Esophagus muscularis mucosa (tissue), 4 donors: ENCODE data around the gene CLCN4. TPM values are rescaled to one million over a fixed set of nuclear protein-coding genes. Genes with fewer than 3 reads are reported as not detected.

Source experiments
- DNase-seq: peaks from one replicate; pipeline ENCODE4 v3.0.0-alpha.2; 2017; ENCODE audit errors: extremely low spot score
- H3K27ac ChIP-seq, 4 donors: fragments of 200-600 bp; sonication (generic); replicated peaks in 1 of 4; 1 replicate in 3 of 4; 2 replicates in 1 of 4; pipeline ENCODE4 v1.5.1; 2016 to 2019; ENCODE audit warnings: mild to moderate bottlenecking in 1 of 4
- H3K27me3 ChIP-seq, 4 donors: fragments of 200-600 bp; sonication (generic); one replicate each; pipeline versions ENCODE4 v1.5.1 to v1.6.0; 2016 to 2019
- H3K36me3 ChIP-seq, 4 donors: fragments of 200-600 bp; sonication (generic); one replicate each; pipeline ENCODE4 v1.5.1; 2016 to 2019
- H3K4me1 ChIP-seq, 4 donors: fragments of 200-600 bp; sonication (generic); one replicate each; pipeline ENCODE4 v1.5.1; 2016 to 2019
- H3K4me3 ChIP-seq, 4 donors: fragments of 200-600 bp; sonication (generic); 1 replicate in 2 of 4; 2 replicates in 2 of 4; pipeline ENCODE4 v1.5.1; 2016 to 2019; ENCODE audit warnings: mild to moderate bottlenecking in 4 of 4, moderate library complexity in 1 of 4
- H3K9me3 ChIP-seq, 4 donors: fragments of 200-600 bp; sonication (generic); 1 replicate in 3 of 4; 2 replicates in 1 of 4; pipeline ENCODE4 v1.5.1; 2016 to 2019
- CTCF ChIP-seq, 3 experiments: fragments of 200-600 bp in 2 of 3; fragments of 450-650 bp in 1 of 3; sonication (generic) in 2 of 3; IDR thresholded peaks; one replicate each; pipeline ENCODE4 v1.5.1; 2017 to 2019; ENCODE audit warnings: antibody characterized with exemption in 3 of 3, mild to moderate bottlenecking in 2 of 3, moderate library complexity in 1 of 3
- EP300 ChIP-seq: sonication (generic); formaldehyde crosslinking; IDR thresholded peaks from one replicate; pipeline ENCODE4 v1.6.1; 2017; ENCODE audit warnings: antibody characterized with exemption
- POLR2A ChIP-seq: fragments of 450-650 bp; IDR thresholded peaks from one replicate; pipeline ENCODE4 v1.6.1; 2017; ENCODE audit warnings: antibody characterized with exemption, moderate library complexity, mild to moderate bottlenecking, low read depth
- POLR2AphosphoS5 ChIP-seq, 2 donors: sonication (generic); formaldehyde crosslinking; IDR thresholded peaks; one replicate each; pipeline ENCODE4 v1.6.1; 2017; ENCODE audit warnings: antibody characterized with exemption in 2 of 2
- WGBS: methylation state at CpG from one replicate; pipeline ENCODE4 v1.1.5; 2018; 5-methylcytosine and 5-hydroxymethylcytosine counted together
- intact Hi-C: fragments of 100-400 bp; cut with DNase I; formaldehyde crosslinking; loops from one replicate; pipeline ENCODE4 v1.15.1; 2023
- total RNA-seq, 4 donors: library from RNA; depleted of rRNA; stranded (reverse); fragments of >200 nt; gene quantifications; one replicate each; pipeline versions ENCODE4 v1.1.0 to v1.2.1, GENCODE V29; 2016

The CLCN4 gene
- total RNA-seq, 4 donors from 2014 or later = 0.42 to 1.8 (median 1.1) TPM

GRCh38 chrX:10135561-10136399 lies 21.0 kb upstream of the CLCN4 start:
- 81% methylated on average over 11 of the region's 28 CpGs for WGBS
- Histone ChIP-seq H3K36me3 (peaks cover 26 to 81% (median 53%) of the 10 kb centered on the region in 4 donors), H3K4me3 (no peak overlapping the region), H3K27me3 (no peaks in the 10 kb centered on the region), H3K27ac (no peak overlapping the region), H3K9me3 (no peaks in the 10 kb centered on the region), H3K4me1 (no peaks in the 10 kb centered on the region)
- TF ChIP-seq POLR2AphosphoS5 (IDR thresholded peaks at IDR 0.05) (no peak), EP300 (no peak), POLR2A (no peak), CTCF (IDR thresholded peaks at IDR 0.05) (no peak)
- DNase-seq = no peak
- intact Hi-C loops = no loop called here

GRCh38 chrX:10138726-10139125 lies 18.0 kb upstream of the CLCN4 start:
- 82% methylated on average over 17 of the region's 22 CpGs for WGBS
- no peaks in the 10 kb centered on the region for H3K27me3 ChIP-seq
- no peak overlapping the region for H3K4me3 ChIP-seq
- no peaks in the 10 kb centered on the region for H3K4me1 ChIP-seq
- intact Hi-C loops = no loop called here
- TF ChIP-seq CTCF (IDR thresholded peaks at IDR 0.05) (no peak), EP300 (no peak), POLR2A (no peak), POLR2AphosphoS5 (IDR thresholded peaks at IDR 0.05) (no peak)
- peaks cover 29 to 88% (median 68%) of the 10 kb centered on the region in 4 donors for H3K36me3 ChIP-seq
- no peaks in the 10 kb centered on the region for H3K9me3 ChIP-seq
- no peak for DNase-seq
- H3K27ac ChIP-seq = no peak overlapping the region

GRCh38 chrX:10140264-10140663 lies 16.5 kb upstream of the CLCN4 start:
- intact Hi-C loops = no loop called here
- no peak for DNase-seq
- H3K36me3 ChIP-seq = peaks cover 29 to 80% (median 60%) of the 10 kb centered on the region in 4 donors
- H3K27ac ChIP-seq = no peak overlapping the region
- H3K4me3 ChIP-seq = no peak overlapping the region
- H3K4me1 ChIP-seq = no peaks in the 10 kb centered on the region
- WGBS = 84% methylated on average over 7 of the region's 7 CpGs
- no peaks in the 10 kb centered on the region for H3K9me3 ChIP-seq
- no peaks in the 10 kb centered on the region for H3K27me3 ChIP-seq
- TF ChIP-seq CTCF (IDR thresholded peaks at IDR 0.05) (no peak), POLR2AphosphoS5 (IDR thresholded peaks at IDR 0.05) (no peak), POLR2A (no peak), EP300 (no peak)

GRCh38 chrX:10142041-10142599 lies 14.7 kb upstream of the CLCN4 start:
- intact Hi-C loops = no loop called here
- Histone ChIP-seq H3K4me3 (no peak overlapping the region), H3K36me3 (peaks cover 23 to 76% (median 50%) of the 10 kb centered on the region in 4 donors), H3K4me1 (no peaks in the 10 kb centered on the region), H3K27ac (no peak overlapping the region), H3K9me3 (no peaks in the 10 kb centered on the region), H3K27me3 (no peaks in the 10 kb centered on the region)
- TF ChIP-seq POLR2A (no peak), POLR2AphosphoS5 (IDR thresholded peaks at IDR 0.05) (no peak), EP300 (no peak), CTCF (IDR thresholded peaks at IDR 0.05) (no peak)
- no peak for DNase-seq
- 82% methylated on average over 20 of the region's 23 CpGs for WGBS
